Gastrocnemius medialis (tissue), 4 donors: ENCODE results near the gene EDA2R.

Experiments used
- POLR2A ChIP-seq, 2 donors: fragments of 450-650 bp; IDR thresholded peaks; one replicate each; pipeline ENCODE4 v1.6.1; 2017; ENCODE audit warnings: antibody characterized with exemption in 2 of 2, mild to moderate bottlenecking in 2 of 2, moderate library complexity in 2 of 2
- TF ChIP-seq, protein P1 (sequence below), 5 experiments: fragments of 450-650 bp in 3 of 5; fragments of 200-600 bp in 2 of 5; sonication (generic) in 2 of 5; IDR thresholded peaks in 4 of 5; conservative IDR thresholded peaks in 1 of 5; 1 replicate in 4 of 5; 2 replicates in 1 of 5; pipeline ENCODE4 v1.5.1; 2016 to 2019; ENCODE audit warnings: antibody characterized with exemption in 5 of 5, mild to moderate bottlenecking in 3 of 5, moderate library complexity in 3 of 5

DNA sequence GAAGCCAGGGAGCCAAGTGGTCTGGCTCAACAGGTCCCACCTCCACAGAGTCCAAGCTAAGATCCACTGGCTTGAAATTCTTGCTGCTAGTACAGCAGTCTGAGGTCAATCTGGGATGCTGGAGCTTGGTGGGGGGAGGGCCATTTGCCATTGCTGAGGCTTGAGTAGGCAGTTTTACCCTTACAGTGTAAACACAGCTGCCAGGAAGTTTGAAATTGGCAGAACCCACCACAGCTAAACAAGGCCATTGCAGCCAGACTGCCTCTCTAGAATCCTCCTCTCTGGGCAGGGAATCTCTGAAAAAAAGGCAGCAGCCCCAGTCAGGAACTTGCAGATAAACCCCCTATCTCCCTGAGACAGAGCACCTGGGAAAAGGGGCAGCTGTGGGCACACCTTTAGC, 84.9 kb downstream of the EDA2R start:
- TF ChIP-seq POLR2A (IDR thresholded peaks at IDR 0.05) = no peak
- TF ChIP-seq, protein P1, sequence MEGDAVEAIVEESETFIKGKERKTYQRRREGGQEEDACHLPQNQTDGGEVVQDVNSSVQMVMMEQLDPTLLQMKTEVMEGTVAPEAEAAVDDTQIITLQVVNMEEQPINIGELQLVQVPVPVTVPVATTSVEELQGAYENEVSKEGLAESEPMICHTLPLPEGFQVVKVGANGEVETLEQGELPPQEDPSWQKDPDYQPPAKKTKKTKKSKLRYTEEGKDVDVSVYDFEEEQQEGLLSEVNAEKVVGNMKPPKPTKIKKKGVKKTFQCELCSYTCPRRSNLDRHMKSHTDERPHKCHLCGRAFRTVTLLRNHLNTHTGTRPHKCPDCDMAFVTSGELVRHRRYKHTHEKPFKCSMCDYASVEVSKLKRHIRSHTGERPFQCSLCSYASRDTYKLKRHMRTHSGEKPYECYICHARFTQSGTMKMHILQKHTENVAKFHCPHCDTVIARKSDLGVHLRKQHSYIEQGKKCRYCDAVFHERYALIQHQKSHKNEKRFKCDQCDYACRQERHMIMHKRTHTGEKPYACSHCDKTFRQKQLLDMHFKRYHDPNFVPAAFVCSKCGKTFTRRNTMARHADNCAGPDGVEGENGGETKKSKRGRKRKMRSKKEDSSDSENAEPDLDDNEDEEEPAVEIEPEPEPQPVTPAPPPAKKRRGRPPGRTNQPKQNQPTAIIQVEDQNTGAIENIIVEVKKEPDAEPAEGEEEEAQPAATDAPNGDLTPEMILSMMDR (IDR thresholded peaks at IDR 0.05 in 4 of 5, conservative IDR thresholded peaks at IDR 0.05 in 1 of 5) = no peak
